ENCODE results near the gene ITSN2.

The ITSN2 gene

DNA sequence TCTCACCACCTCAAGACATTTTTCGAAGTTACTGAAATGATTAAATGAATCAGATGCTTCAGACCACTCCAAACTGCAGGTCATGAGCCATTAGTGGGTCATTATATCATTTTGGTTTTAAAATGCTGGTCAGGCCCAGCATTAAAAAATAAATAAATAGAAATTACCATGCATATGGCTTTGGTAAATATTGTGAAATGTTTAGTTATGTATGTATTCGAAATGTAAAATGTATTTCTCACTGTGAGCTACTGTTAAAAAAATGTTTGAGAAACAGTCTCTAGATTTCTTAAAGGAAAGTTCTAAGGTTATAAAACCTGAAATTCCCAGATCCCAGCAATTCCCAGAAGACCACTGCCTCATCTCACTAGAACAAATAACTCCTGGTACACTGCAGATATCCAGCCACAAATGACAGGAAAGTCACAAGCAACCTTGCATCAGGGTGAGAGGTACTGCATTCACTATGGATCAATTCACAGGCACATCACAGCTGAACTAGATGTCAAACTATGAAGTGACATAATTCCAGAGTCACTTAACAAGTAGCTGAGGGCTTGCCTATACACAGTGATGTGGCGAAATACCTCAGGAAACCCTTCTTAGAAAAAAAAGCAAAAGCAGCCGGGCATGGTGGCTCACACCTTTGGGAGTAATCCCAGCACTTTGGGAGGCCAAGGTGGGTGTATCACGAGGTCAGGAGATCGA lies 138.8 kb downstream of the ITSN2 start:
- H3K27me3 ChIP-seq (replicated peaks; ENCODE audit: control insufficient read depth, insufficient read depth, low read length), result no peaks in the 10 kb centered on the region
- DNase-seq (ENCODE audit: extremely low read depth, insufficient read length), result no peak
- H3K36me3 ChIP-seq (ENCODE audit: control insufficient read depth, insufficient read depth, low read length), result peaks cover 15% of the 10 kb centered on the region
- no peak overlapping the region for H3K4me3 ChIP-seq (replicated peaks; ENCODE audit: low read depth, low read length)
- TF ChIP-seq, protein P1, sequence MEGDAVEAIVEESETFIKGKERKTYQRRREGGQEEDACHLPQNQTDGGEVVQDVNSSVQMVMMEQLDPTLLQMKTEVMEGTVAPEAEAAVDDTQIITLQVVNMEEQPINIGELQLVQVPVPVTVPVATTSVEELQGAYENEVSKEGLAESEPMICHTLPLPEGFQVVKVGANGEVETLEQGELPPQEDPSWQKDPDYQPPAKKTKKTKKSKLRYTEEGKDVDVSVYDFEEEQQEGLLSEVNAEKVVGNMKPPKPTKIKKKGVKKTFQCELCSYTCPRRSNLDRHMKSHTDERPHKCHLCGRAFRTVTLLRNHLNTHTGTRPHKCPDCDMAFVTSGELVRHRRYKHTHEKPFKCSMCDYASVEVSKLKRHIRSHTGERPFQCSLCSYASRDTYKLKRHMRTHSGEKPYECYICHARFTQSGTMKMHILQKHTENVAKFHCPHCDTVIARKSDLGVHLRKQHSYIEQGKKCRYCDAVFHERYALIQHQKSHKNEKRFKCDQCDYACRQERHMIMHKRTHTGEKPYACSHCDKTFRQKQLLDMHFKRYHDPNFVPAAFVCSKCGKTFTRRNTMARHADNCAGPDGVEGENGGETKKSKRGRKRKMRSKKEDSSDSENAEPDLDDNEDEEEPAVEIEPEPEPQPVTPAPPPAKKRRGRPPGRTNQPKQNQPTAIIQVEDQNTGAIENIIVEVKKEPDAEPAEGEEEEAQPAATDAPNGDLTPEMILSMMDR (IDR thresholded peaks at IDR 0.05; ENCODE audit: insufficient read depth, low read length, poor library complexity, severe bottlenecking), result no peak

DNA sequence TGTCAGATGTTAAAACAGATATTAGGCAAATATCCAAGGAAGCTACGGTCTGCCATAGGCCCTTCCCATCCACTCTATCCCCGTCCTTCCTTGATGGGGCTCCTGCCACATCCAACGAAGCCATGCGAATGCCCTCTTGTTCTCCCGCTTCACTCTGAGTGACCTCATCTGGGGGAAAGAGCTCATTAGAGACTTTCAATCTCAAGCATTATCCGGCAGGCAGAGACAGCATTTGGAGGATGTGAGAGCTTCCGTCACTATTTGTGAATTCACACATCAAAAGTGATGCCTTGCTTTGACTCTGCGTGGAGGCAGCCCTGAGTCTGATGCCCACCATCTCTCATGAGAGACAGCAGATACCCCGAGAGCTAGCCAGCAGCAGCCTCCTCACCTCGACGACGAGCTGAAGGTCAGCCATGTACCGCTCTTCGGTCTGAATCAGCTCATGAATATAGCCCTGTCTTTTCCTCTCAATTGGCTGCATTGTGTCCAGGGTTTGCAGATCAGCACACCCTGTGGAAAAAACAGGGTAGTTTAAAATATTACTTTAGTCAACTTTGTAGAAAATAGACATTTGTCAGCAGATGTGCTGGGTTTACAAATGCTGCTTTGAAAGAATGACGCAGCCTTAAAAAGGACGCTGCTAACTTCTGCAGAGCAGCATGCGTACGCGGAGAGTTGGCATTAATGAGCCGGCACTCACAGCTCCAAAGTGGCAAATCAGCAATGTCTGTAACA lies 139.6 kb downstream of the ITSN2 start:
- no peak for DNase-seq (ENCODE audit: extremely low read depth, insufficient read length)
- H3K36me3 ChIP-seq (ENCODE audit: control insufficient read depth, insufficient read depth, low read length), result peaks cover 14% of the 10 kb centered on the region
- TF ChIP-seq, protein P1 (IDR thresholded peaks at IDR 0.05; ENCODE audit: insufficient read depth, low read length, poor library complexity, severe bottlenecking), result no peak
- no peak overlapping the region for H3K4me3 ChIP-seq (replicated peaks; ENCODE audit: low read depth, low read length)
- H3K27me3 ChIP-seq (replicated peaks; ENCODE audit: control insufficient read depth, insufficient read depth, low read length), result no peaks in the 10 kb centered on the region

DNA sequence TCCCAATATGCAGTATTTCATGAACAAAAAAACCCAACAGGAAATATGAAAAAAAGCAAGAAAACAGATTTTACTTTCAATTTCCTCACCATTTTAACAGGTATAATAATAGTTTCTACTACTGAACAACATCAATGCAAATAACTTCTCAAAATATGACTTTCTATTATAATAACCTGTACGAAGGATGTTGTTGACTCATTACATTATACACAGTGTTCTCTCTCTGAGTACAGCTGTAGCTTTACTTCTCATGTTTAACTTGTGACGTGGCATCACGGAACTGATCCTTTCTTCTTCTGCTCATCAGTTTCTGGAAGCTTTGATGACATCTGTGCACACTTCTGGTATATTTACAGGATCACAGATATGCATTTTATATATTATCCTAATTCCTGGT lies 145.5 kb downstream of the ITSN2 start:
- Histone ChIP-seq H3K4me3 (replicated peaks; ENCODE audit: low read depth, low read length) (no peak overlapping the region), H3K36me3 (ENCODE audit: control insufficient read depth, insufficient read depth, low read length) (peaks cover 22% of the 10 kb centered on the region), H3K27me3 (replicated peaks; ENCODE audit: control insufficient read depth, insufficient read depth, low read length) (no peaks in the 10 kb centered on the region)
- TF ChIP-seq, protein P1 (IDR thresholded peaks at IDR 0.05; ENCODE audit: insufficient read depth, low read length, poor library complexity, severe bottlenecking), result no peak
- peak; percentile 71 for DNase-seq (ENCODE audit: extremely low read depth, insufficient read length)

DNA sequence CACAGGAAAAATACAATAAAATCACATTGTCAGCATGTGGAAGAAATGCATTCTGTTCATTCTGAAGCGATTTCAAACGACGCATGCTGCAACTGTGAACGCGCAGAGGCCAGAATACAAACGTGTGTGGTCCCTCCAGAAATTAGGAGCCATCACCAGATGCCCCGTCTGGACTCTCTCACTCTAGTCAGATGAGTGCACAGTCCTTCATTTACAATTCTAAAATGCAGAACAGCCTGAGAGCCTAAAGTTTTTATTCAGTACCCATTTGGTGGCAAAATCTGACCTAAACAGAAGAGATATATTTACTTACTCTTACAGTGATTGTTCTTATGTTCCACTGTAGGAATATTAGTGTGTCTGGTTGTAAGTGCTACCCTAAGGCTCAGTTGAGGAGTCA lies 148.9 kb downstream of the ITSN2 start:
- no peak overlapping the region for H3K4me3 ChIP-seq (replicated peaks; ENCODE audit: low read depth, low read length)
- DNase-seq (ENCODE audit: extremely low read depth, insufficient read length), result no peak
- peaks cover 42% of the 10 kb centered on the region for H3K36me3 ChIP-seq (ENCODE audit: control insufficient read depth, insufficient read depth, low read length)
- no peaks in the 10 kb centered on the region for H3K27me3 ChIP-seq (replicated peaks; ENCODE audit: control insufficient read depth, insufficient read depth, low read length)
- TF ChIP-seq, protein P1 (IDR thresholded peaks at IDR 0.05; ENCODE audit: insufficient read depth, low read length, poor library complexity, severe bottlenecking), result no peak

DNA sequence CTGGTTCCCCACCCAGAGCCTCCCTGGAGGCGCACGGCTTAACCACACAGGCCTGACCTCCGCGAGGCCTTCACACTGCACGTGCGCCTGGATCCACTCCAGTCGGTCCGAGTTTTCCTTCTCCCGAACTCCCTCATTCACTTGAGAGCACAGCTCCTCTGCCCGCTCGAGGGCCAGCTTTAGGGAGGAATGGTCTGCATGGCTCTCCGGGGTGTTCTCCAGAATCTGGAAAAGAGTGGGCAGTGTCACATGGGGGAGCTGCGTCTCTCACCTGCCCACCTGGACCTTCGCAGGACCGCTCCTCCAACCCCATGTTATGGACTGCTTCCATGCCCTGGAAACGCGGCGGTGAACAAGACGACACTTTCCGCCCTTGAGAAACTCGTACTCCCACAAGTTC lies 149.6 kb downstream of the ITSN2 start:
- Histone ChIP-seq H3K36me3 (ENCODE audit: control insufficient read depth, insufficient read depth, low read length) (peaks cover 41% of the 10 kb centered on the region), H3K4me3 (replicated peaks; ENCODE audit: low read depth, low read length) (no peak overlapping the region), H3K27me3 (replicated peaks; ENCODE audit: control insufficient read depth, insufficient read depth, low read length) (no peaks in the 10 kb centered on the region)
- DNase-seq (ENCODE audit: extremely low read depth, insufficient read length), result no peak
- TF ChIP-seq, protein P1 (IDR thresholded peaks at IDR 0.05; ENCODE audit: insufficient read depth, low read length, poor library complexity, severe bottlenecking), result no peak

Measured in GM06990 (cell line).